ENCODE data around the gene EFR3B. TPM values are rescaled to one million over a fixed set of nuclear protein-coding genes. Genes with fewer than 3 reads are reported as not detected.

The EFR3B gene
- total and polyA plus RNA-seq, 2 donors from 2014 or later: 0.39 to 1.1 TPM

DNA sequence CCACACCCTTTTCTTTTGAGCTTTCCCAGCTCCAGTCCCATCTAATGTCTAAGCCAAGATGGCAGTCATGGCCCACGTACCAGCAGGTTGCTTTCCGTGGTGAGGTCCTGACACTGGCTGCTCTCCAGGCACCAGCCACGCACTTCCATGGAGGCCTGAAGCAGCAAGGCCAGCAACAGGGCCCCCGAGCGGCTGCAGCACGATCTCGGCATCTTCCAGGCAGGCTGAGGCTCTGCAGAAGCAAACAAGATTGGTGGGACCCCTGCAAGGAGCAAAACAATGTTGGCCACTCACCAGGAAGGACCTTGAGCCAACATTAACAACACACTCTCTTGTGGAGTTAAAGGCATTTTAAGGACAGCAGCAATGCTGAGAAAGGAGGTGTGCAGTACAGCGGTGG is 122.7 kb downstream of the EFR3B start:
- Histone ChIP-seq H3K27ac (ENCODE audit: low read depth in 2 of 2, low read length in 2 of 2) (no peak overlapping the region), H3K27me3 (ENCODE audit: control insufficient read depth, insufficient read depth, low read length) (peaks cover 23% of the 10 kb centered on the region), H3K9ac (ENCODE audit: low read length in 3 of 3) (no peak overlapping the region), H3K9me3 (ENCODE audit: control insufficient read depth in 2 of 3, insufficient read depth in 1 of 3, low read length in 3 of 3) (no peaks in the 10 kb centered on the region), H3K4me3 (ENCODE audit: low read length in 3 of 3) (no peak overlapping the region), H3K4me1 (ENCODE audit: control insufficient read depth in 2 of 3, insufficient read depth in 2 of 3, low read depth in 1 of 3, low read length in 3 of 3) (peaks cover 0 to 2% (median 0%) of the 10 kb centered on the region in 3 donors), H3K36me3 (ENCODE audit: control insufficient read depth in 2 of 3, insufficient read depth in 3 of 3, low read length in 3 of 3) (no peaks in the 10 kb centered on the region)
- no peak for TF ChIP-seq CTCF (IDR thresholded peaks at IDR 0.05; ENCODE audit: borderline replicate concordance, extremely low read depth, insufficient read depth)
- DNase-seq: peak in 1 of 5 donors; percentile 45
- intact Hi-C loops (cut with DNase I): no loop called here
- no peak for FAIRE-seq

DNA sequence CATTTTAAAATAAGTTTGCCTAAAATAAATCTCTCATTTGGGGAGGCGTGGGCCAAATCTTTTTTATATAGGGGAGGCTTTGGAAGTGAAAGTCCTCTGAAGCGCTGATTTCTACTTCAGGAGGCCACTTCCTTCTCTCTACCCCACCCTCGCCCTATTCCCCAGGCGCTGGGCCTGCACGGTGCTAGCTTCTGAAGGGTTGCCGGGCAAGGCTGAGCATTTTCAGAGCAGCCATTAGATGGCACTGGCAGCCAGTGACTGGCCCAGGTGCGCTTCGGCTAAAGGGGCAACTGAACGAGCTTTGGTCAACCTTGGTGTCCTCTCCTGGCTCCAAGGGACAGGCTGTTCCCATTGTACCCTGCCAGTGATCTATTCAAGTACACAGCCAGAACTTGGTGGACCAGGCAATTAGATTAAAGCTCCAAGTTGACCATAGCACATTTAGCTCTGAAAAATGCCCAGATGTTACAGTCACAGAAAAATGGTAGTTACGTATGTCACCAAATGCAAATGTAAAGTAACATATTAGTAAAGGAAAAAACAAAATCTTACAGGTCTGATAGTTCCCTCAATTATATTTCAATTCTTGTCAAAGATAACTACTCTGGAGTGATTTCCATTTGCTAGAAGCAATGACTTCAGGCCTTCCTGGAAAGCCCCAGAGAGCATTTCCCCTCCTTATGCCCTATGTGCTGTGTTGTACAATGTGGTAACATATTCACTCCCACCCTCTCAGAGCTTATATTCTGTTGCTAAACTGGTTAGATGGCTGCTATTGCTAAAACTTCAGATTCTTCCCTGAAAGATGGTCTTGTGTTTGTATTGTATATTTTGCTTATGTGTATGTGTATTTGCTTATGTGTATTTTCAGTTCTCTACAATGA is 124.4 kb downstream of the EFR3B start:
- intact Hi-C loops (cut with DNase I): no loop called here
- DNase-seq: peak in 1 of 5 donors; percentile 31

DNA sequence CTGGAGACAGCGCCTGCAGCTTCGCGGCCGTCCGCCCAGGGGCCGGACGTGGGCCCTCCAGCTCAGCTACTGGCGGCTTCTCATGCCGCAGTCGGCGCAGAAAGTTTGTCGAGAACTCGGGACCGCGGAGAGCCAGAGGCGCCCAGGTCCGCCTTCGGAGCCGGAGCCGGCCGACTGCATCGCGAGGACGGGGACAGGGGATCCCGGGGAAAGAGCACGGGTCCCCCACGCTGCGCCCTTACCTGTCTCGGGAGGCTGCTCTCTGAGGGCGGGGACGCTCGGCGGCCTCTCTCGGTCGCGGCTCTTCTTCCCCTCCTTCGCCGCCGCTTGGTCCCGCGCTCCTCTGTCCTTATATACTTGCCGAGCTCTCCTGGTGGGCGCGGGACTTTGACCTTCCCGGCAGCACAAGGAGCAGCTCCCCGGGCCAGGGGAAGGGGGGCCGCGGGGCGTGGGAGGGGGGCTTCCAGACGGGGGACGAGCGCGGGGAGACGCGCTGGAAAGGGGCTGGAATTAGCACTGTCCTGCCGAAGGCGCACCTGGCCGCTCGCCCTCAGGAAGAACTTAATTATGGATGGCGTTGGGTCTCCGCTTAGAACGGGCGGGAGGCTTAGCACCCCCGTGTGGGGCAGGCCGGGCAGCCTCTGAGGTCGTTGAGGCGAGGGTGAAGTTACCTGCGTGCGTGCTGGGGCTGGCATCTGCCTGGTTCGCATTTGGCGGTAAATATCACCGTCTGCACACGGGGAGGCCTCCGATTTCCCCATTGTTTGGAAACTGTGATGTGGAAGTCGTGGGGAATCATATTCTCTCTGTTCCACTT is 126.6 kb downstream of the EFR3B start, which contains the start of gene POMC:
TSS of gene POMC (minus strand) at position 325 of the 817 bp plus-strand sequence. CDS start 3,808 bp downstream, outside the sequence.
- no peak for TF ChIP-seq CTCF (IDR thresholded peaks at IDR 0.05; ENCODE audit: borderline replicate concordance, extremely low read depth, insufficient read depth)
- no peaks in the 10 kb centered on the region for H3K36me3 ChIP-seq (ENCODE audit: control insufficient read depth in 2 of 3, insufficient read depth in 3 of 3, low read length in 3 of 3)
- no peaks in the 10 kb centered on the region for H3K9me3 ChIP-seq (ENCODE audit: control insufficient read depth in 2 of 3, insufficient read depth in 1 of 3, low read length in 3 of 3)
- H3K4me1 ChIP-seq (ENCODE audit: control insufficient read depth in 2 of 3, insufficient read depth in 2 of 3, low read depth in 1 of 3, low read length in 3 of 3): peaks cover 0 to 2% (median 0%) of the 10 kb centered on the region in 3 donors
- DNase-seq (peak; percentile 66 to 82 (median 75)), FAIRE-seq (no peak)
- H3K27ac ChIP-seq (ENCODE audit: low read depth in 2 of 2, low read length in 2 of 2): no peak within 1 kb of the TSS
- peak within 1 kb of the TSS in 1 of 3 donors; percentile 37 for H3K4me3 ChIP-seq (ENCODE audit: low read length in 3 of 3)
- peaks cover 26% of the 10 kb centered on the region for H3K27me3 ChIP-seq (ENCODE audit: control insufficient read depth, insufficient read depth, low read length)
- intact Hi-C loops (cut with DNase I): no loop called here
- H3K9ac ChIP-seq (ENCODE audit: low read length in 3 of 3): no peak within 1 kb of the TSS

More for the DNA sequence above, 124.4 kb downstream of the EFR3B start:
- Histone ChIP-seq H3K4me1 (ENCODE audit: control insufficient read depth in 2 of 3, insufficient read depth in 2 of 3, low read depth in 1 of 3, low read length in 3 of 3) (peaks cover 0 to 2% (median 0%) of the 10 kb centered on the region in 3 donors), H3K27me3 (ENCODE audit: control insufficient read depth, insufficient read depth, low read length) (peaks cover 26% of the 10 kb centered on the region), H3K9me3 (ENCODE audit: control insufficient read depth in 2 of 3, insufficient read depth in 1 of 3, low read length in 3 of 3) (no peaks in the 10 kb centered on the region), H3K27ac (ENCODE audit: low read depth in 2 of 2, low read length in 2 of 2) (no peak overlapping the region), H3K36me3 (ENCODE audit: control insufficient read depth in 2 of 3, insufficient read depth in 3 of 3, low read length in 3 of 3) (no peaks in the 10 kb centered on the region), H3K9ac (ENCODE audit: low read length in 3 of 3) (no peak overlapping the region), H3K4me3 (ENCODE audit: low read length in 3 of 3) (no peak overlapping the region)
- peak; percentile 12 for TF ChIP-seq CTCF (IDR thresholded peaks at IDR 0.05; ENCODE audit: borderline replicate concordance, extremely low read depth, insufficient read depth)
- no peak for FAIRE-seq
